Liver (tissue), 3 donors: ENCODE data around the gene PIR.

Experiments used
- CTCF ChIP-seq: fragments of 150-350 bp; IDR thresholded peaks from 2 replicates; pipeline ENCODE4 v1.5.1; 2017; ENCODE audit warnings: improper control_type of control experiment, low read depth, low read length; ENCODE audit not compliant: missing input control
- HNF4A ChIP-seq, 2 donors: conservative IDR thresholded peaks; 2 replicates each; pipeline ENCODE4 v1.6.1; 2016; ENCODE audit warnings: antibody characterized with exemption in 2 of 2, mild to moderate bottlenecking in 2 of 2
- donor health status: healthy.
- donor health status: healthy.

- no peak for TF ChIP-seq CTCF
- no peak for TF ChIP-seq HNF4A (conservative IDR thresholded peaks at IDR 0.05)
Observed at GRCh38 chrX:15391850-15392249, 101.3 kb downstream of the PIR start.
